HFFc6 (cell line): ENCODE measurements around the gene SLC25A18. TPM values are rescaled to one million over a fixed set of nuclear protein-coding genes. Genes with fewer than 3 reads are reported as not detected.
A peak's percentile ranks its signal among the peaks of the same experiment; 100 is the strongest.

Source experiments
- DNase-seq: peaks from one replicate; pipeline ENCODE4 v3.0.0-alpha.2; 2018
- H3K27ac Mint-ChIP-seq: 2 replicates; pipeline ENCODE4 v1.8.0; 2020; ENCODE audit warnings: mild to moderate bottlenecking, mixed read lengths
- H3K27me3 Mint-ChIP-seq: 2 replicates; pipeline ENCODE4 v1.8.0; 2021; ENCODE audit warnings: mild to moderate bottlenecking, moderate library complexity, mixed read lengths; ENCODE audit not compliant: insufficient read depth
- H3K36me3 Mint-ChIP-seq: 2 replicates; pipeline ENCODE4 v1.8.0; 2021; ENCODE audit warnings: low read depth, mixed read lengths
- H3K4me1 Mint-ChIP-seq: 2 replicates; pipeline ENCODE4 v1.8.0; 2020; ENCODE audit warnings: low read depth, mixed read lengths
- H3K4me3 Mint-ChIP-seq: 2 replicates; pipeline ENCODE4 v1.8.0; 2020; ENCODE audit warnings: mild to moderate bottlenecking, moderate library complexity, mixed read lengths
- H3K9me3 Mint-ChIP-seq: 2 replicates; pipeline ENCODE4 v1.8.0; 2020; ENCODE audit warnings: mild to moderate bottlenecking, mixed read lengths
- total RNA-seq, 6 experiments: library from RNA; stranded (reverse); fragmentation: NEBNext Ultra II Directional; extraction: Animal tissue kit (Norgen Biotek cat#: 25700); gene quantifications; 2 replicates in 1 of 6; 3 replicates in 5 of 6; pipeline ENCODE4 v1.2.3, GENCODE V29; 2021
- TF ChIP-seq, protein P1 (sequence below): fragments of 200-600 bp; sonication (generic); IDR thresholded peaks from 2 replicates; pipeline ENCODE4 v1.5.0; 2021; ENCODE audit warnings: antibody characterized with exemption, mild to moderate bottlenecking

Gene SLC25A18
- total RNA-seq, 6 experiments from 2014 or later, result not detected

DNA sequence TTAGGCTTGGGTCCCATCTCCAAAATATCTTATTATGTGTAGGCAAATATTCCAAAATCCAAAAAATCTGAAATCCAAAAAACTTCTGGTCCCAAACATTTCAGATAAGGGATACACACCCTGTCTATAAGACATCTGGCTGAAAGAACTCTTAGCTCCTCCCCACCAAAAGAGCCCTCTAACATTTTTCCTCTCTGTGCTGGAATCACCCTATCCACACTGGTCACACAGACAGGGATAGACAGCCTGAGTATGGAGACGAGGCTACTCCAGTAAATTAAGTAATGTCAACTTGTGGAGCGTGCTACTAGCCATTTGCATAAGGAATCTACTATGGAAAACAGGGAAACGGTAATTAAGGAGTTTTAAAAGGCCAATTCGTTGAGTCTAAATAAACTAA is 40.4 kb downstream of the SLC25A18 start:
- no peak overlapping the region for H3K4me3 Mint-ChIP-seq
- no peaks in the 10 kb centered on the region for H3K9me3 Mint-ChIP-seq
- no peak overlapping the region for H3K27ac Mint-ChIP-seq
- no peaks in the 10 kb centered on the region for H3K27me3 Mint-ChIP-seq
- TF ChIP-seq, protein P1, sequence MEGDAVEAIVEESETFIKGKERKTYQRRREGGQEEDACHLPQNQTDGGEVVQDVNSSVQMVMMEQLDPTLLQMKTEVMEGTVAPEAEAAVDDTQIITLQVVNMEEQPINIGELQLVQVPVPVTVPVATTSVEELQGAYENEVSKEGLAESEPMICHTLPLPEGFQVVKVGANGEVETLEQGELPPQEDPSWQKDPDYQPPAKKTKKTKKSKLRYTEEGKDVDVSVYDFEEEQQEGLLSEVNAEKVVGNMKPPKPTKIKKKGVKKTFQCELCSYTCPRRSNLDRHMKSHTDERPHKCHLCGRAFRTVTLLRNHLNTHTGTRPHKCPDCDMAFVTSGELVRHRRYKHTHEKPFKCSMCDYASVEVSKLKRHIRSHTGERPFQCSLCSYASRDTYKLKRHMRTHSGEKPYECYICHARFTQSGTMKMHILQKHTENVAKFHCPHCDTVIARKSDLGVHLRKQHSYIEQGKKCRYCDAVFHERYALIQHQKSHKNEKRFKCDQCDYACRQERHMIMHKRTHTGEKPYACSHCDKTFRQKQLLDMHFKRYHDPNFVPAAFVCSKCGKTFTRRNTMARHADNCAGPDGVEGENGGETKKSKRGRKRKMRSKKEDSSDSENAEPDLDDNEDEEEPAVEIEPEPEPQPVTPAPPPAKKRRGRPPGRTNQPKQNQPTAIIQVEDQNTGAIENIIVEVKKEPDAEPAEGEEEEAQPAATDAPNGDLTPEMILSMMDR, result no peak
- peaks cover 9% of the 10 kb centered on the region; the same call in 1 of the 2 replicates for H3K4me1 Mint-ChIP-seq
- H3K36me3 Mint-ChIP-seq, result peaks cover 13% of the 10 kb centered on the region
- no peak for DNase-seq

DNA sequence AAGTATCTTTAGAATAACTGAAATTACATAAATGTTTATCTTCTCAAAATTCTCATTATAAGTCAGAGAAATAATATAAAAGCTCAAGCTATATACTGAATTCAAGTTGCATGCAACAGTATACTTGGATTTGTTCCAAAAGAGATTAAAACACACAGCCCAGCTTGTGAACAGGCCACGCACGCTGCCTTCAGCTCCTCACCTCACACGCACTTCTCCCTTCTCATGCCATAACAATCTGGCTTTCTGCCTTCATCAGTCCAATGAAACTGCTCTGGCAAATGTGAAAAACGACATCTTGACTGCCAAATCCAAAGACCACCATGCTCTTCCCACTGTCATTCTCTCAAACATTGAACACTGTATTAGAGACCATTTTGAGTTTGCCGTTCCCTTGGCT is 43.2 kb downstream of the SLC25A18 start:
- Mint-ChIP-seq H3K4me3 (no peak overlapping the region), H3K27me3 (no peaks in the 10 kb centered on the region), H3K9me3 (no peaks in the 10 kb centered on the region), H3K27ac (no peak overlapping the region), H3K36me3 (no peaks in the 10 kb centered on the region; the same call in 1 of the 2 replicates), H3K4me1 (no peaks in the 10 kb centered on the region; the same call in 1 of the 2 replicates)
- TF ChIP-seq, protein P1, result no peak
- no peak for DNase-seq

DNA sequence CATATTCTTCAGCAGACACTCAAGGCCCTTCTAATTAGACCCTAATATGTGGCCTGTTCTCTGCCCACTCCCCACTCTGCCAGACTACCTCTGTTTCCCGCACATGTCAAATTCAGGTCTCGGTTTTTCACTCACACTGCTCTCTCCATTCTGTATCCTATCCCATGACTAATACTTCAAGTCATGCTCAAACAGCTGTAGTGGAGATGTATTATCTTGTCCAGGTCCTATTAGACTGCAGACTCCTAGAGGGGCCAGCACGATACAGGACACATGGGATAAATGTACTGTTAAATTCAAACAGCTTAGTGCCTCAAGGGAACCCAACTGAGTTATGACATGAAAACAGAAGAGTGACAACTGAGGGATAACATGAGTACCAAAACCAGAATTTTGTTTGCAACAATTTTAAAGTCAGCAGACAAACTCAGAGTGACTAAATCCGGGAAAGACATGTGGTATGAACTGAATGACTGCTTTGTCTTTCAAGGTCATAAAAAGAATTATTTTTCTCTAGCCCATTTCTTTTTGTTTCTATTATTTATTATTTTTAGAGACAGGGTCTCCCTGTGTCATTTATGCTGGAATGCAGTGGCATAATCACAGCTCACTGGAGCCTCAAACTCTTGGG is 44.7 kb downstream of the SLC25A18 start:
- DNase-seq, result no peak

DNA sequence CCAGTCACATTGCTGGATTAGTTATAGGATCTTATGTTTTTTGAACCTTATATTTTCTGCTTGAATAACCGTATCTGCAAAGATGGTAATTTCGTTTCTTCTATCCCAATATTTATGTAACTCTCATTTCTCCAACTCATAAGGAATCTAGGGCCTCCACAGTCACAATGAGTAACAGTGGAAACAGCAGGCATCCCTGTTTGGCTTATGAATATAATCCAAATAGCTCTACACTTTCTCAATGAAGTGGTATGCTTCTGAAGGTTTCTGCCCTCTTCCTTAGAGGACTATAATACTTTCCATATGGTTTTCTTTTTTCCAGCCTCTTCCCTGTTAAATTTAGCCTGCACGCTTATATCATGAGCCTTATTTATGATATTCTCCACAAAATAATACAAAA is 48.8 kb downstream of the SLC25A18 start:
- H3K4me1 Mint-ChIP-seq, result peaks cover 8% of the 10 kb centered on the region
- no peaks in the 10 kb centered on the region for H3K9me3 Mint-ChIP-seq
- H3K27me3 Mint-ChIP-seq, result no peaks in the 10 kb centered on the region
- no peak for DNase-seq
- no peak overlapping the region for H3K4me3 Mint-ChIP-seq
- H3K27ac Mint-ChIP-seq, result peak overlapping the region; percentile 69
- peaks cover 13% of the 10 kb centered on the region for H3K36me3 Mint-ChIP-seq
- TF ChIP-seq, protein P1, result no peak

More for the DNA sequence above, 44.7 kb downstream of the SLC25A18 start:
- TF ChIP-seq, protein P1, result no peak
- H3K4me1 Mint-ChIP-seq, result peaks cover 8% of the 10 kb centered on the region
- H3K27ac Mint-ChIP-seq, result no peak overlapping the region
- H3K9me3 Mint-ChIP-seq, result no peaks in the 10 kb centered on the region
- H3K36me3 Mint-ChIP-seq, result peaks cover 9% of the 10 kb centered on the region
- no peak overlapping the region for H3K4me3 Mint-ChIP-seq
- H3K27me3 Mint-ChIP-seq, result no peaks in the 10 kb centered on the region

DNA sequence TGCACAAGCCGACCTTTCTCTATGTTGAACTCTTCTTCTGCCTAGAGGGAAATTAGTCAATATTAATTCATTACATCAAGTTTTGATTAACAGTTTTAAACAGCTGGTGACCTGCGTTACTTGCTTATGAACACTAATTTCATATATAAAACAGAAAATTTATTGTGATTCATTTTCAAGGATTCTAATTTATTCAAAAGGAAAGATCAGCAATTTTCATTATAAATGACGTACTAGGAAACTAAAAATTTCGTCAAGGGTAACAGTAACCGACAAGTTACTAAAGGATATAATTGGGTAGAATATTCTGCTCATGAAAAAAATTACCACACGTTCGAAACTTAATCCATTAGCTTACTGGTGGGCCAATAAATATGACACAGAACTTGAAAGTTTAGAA is 50.0 kb downstream of the SLC25A18 start:
- peaks cover 8% of the 10 kb centered on the region for H3K4me1 Mint-ChIP-seq

More for the DNA sequence above, 50.0 kb downstream of the SLC25A18 start:
- no peak for DNase-seq
- H3K36me3 Mint-ChIP-seq, result peaks cover 13% of the 10 kb centered on the region
- no peak overlapping the region for H3K4me3 Mint-ChIP-seq
- H3K27me3 Mint-ChIP-seq, result no peaks in the 10 kb centered on the region
- peak overlapping the region; percentile 21; the same call in 1 of the 2 replicates for H3K27ac Mint-ChIP-seq
- no peaks in the 10 kb centered on the region for H3K9me3 Mint-ChIP-seq
- TF ChIP-seq, protein P1, result no peak
